ENCODE measurements around the gene TRAF4. TPM values are rescaled to one million over a fixed set of nuclear protein-coding genes. Genes with fewer than 3 reads are reported as not detected.

The TRAF4 gene
- polyA plus RNA-seq, 1 donor (not counting 4 experiments of a cell fraction or from before 2014, with no cell fraction given) = 57.3 TPM

DNA sequence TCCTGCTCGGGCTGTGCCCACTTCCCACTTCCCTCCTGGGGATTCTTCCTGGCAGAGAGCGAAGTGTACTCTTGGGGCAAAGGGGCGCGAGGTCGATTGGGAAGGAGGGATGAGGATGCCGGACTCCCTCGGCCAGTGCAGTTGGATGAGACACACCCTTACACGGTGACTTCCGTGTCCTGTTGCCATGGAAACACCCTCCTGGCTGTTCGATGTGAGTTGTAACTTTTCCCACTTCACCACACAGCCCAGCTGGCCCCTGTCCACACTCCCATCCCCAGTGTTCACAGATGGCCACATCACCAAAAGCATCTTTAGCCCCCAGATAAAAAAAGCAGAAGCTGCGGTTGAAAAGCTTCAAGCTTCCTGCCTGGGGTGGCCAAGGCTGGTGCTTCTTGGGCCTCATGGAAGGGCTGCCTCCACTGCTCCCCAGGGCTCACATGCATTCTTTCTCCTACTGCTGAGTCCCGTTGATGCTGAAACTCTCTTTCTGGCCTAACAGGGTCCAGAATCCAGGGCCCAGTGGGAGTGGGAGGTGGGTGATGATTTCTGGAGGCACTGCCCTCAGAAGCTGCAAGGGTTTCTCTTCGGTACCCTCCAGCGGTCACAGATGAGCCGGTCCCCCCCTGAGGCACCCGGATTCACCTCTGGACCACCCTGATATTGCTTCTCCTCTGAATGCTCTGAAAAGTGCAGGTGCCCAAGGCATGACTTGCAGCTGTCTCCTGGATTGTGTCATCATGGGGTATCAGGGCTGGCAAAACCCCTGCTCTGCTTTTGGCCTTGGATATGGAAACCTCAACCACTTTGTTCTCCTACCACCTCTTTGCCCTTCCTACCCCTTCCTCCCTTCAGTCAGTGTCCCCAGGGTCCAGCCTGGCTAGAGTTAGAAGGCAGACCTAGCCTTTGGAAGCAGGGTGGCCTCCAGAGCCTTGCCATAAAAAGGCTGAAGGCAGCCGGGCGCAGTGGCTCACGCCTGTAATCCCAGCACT is 2.2 kb upstream of the TRAF4 start:
- TF ChIP-seq, protein P1, sequence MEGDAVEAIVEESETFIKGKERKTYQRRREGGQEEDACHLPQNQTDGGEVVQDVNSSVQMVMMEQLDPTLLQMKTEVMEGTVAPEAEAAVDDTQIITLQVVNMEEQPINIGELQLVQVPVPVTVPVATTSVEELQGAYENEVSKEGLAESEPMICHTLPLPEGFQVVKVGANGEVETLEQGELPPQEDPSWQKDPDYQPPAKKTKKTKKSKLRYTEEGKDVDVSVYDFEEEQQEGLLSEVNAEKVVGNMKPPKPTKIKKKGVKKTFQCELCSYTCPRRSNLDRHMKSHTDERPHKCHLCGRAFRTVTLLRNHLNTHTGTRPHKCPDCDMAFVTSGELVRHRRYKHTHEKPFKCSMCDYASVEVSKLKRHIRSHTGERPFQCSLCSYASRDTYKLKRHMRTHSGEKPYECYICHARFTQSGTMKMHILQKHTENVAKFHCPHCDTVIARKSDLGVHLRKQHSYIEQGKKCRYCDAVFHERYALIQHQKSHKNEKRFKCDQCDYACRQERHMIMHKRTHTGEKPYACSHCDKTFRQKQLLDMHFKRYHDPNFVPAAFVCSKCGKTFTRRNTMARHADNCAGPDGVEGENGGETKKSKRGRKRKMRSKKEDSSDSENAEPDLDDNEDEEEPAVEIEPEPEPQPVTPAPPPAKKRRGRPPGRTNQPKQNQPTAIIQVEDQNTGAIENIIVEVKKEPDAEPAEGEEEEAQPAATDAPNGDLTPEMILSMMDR (optimal IDR thresholded peaks at IDR 0.05 in 1 of 3, IDR thresholded peaks at IDR 0.05 in 1 of 3, conservative IDR thresholded peaks at IDR 0.05 in 1 of 3; ENCODE audit: extremely low read depth in 1 of 3, insufficient read depth in 2 of 3, low read length in 3 of 3) = no peak
- TF ChIP-seq EZH2 (IDR thresholded peaks at IDR 0.05; ENCODE audit: low read length) = no peak
- Histone ChIP-seq H3K4me1 (ENCODE audit: control insufficient read depth, extremely low read depth, insufficient read depth, low read length) (peaks cover 15% of the 10 kb centered on the region), H3K79me2 (ENCODE audit: control insufficient read depth, insufficient read depth, low read length) (peaks cover 27% of the 10 kb centered on the region), H3K9ac (ENCODE audit: control insufficient read depth, extremely low read depth, insufficient read depth, low read length) (no peak overlapping the region), H3K27ac (ENCODE audit: control insufficient read depth, insufficient read depth, low read length) (no peak overlapping the region), H3K4me2 (ENCODE audit: control insufficient read depth, extremely low read depth, insufficient read depth, low read depth, low read length) (no peak overlapping the region), H4K20me1 (ENCODE audit: control insufficient read depth, extremely low read depth, insufficient read depth, low read length) (peaks cover 5% of the 10 kb centered on the region), H3K9me3 (ENCODE audit: control insufficient read depth, low read depth, low read length) (peaks cover 11% of the 10 kb centered on the region), H3K9me1 (ENCODE audit: control insufficient read depth, extremely low read depth, insufficient read depth, low read length) (peaks cover 2% of the 10 kb centered on the region), H3K4me3 (ENCODE audit: control insufficient read depth in 2 of 3, extremely low read depth in 1 of 3, insufficient read depth in 2 of 3, low read depth in 1 of 3, low read length in 3 of 3) (no peak overlapping the region), H2AFZ (ENCODE audit: control insufficient read depth, low read length) (no peak overlapping the region), H3K36me3 (ENCODE audit: control insufficient read depth in 2 of 2, extremely low read depth in 1 of 2, insufficient read depth in 2 of 2, low read length in 2 of 2) (peaks cover 5% of the 10 kb centered on the region in 2 experiments), H3K27me3 (ENCODE audit: control insufficient read depth, extremely low read depth, insufficient read depth, low read length) (no peaks in the 10 kb centered on the region)
- FAIRE-seq (no peak), DNase-seq (ENCODE audit: low read depth, low spot score) (no peak)
- dilution Hi-C loops (cut with MboI; ENCODE audit: extremely low pct_ligation_motif_present, low sequenced_read_pairs) = no loop called here

DNA sequence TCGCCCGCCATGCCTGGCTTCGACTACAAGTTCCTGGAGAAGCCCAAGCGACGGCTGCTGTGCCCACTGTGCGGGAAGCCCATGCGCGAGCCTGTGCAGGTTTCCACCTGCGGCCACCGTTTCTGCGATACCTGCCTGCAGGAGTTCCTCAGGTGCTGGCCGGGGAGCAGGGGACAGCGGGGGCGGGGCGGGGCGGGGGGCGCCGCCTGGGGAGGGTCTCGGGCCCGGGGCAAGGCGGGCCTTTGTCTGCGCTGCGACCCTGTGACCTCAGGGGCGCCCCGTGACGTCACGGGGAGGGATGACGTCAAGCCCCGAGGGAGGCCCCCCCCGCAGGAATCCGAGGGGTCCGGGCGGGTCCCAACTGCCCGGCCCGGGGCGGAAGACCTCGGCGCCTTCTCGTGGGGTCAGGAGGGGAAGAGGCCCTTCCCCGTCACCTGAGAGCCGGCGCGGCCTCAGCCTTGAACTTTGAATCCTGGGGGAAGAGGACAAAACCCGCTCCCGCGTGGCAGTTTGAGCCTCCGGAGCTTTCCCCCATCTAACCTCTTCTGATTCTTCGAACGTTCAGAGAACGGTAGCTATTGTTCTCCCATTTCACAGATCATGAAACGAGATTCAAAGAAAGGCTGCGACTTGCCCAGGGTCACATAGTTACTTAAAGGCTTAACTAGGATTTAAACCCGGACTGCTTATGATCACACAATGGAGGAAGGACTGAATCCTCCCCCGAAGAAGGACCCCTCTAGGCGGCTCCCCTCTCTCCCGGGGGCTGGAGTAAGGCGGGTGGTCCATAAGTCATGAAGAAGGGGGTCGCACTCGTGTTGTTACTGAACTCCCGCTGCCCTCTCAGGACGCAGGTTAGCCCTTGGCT is 527 bp downstream of the TRAF4 start:
- Histone ChIP-seq H3K9ac (ENCODE audit: control insufficient read depth, extremely low read depth, insufficient read depth, low read length) (peak overlapping the region; percentile 96), H3K79me2 (ENCODE audit: control insufficient read depth, insufficient read depth, low read length) (peaks cover 53% of the 10 kb centered on the region), H3K9me3 (ENCODE audit: control insufficient read depth, low read depth, low read length) (peaks cover 9% of the 10 kb centered on the region), H3K27me3 (ENCODE audit: control insufficient read depth, extremely low read depth, insufficient read depth, low read length) (no peaks in the 10 kb centered on the region), H3K4me1 (ENCODE audit: control insufficient read depth, extremely low read depth, insufficient read depth, low read length) (peaks cover 36% of the 10 kb centered on the region), H3K9me1 (ENCODE audit: control insufficient read depth, extremely low read depth, insufficient read depth, low read length) (peaks cover 7% of the 10 kb centered on the region), H3K27ac (ENCODE audit: control insufficient read depth, insufficient read depth, low read length) (peak overlapping the region; percentile 91), H3K4me2 (ENCODE audit: control insufficient read depth, extremely low read depth, insufficient read depth, low read depth, low read length) (peak overlapping the region; percentile 87), H2AFZ (ENCODE audit: control insufficient read depth, low read length) (no peak overlapping the region), H3K4me3 (ENCODE audit: control insufficient read depth in 2 of 3, extremely low read depth in 1 of 3, insufficient read depth in 2 of 3, low read depth in 1 of 3, low read length in 3 of 3) (peak overlapping the region; percentile 88 to 98 (median 89)), H3K36me3 (ENCODE audit: control insufficient read depth in 2 of 2, extremely low read depth in 1 of 2, insufficient read depth in 2 of 2, low read length in 2 of 2) (peaks cover 24 to 31% of the 10 kb centered on the region in 2 experiments), H4K20me1 (ENCODE audit: control insufficient read depth, extremely low read depth, insufficient read depth, low read length) (peaks cover 30% of the 10 kb centered on the region)
- DNase-seq (ENCODE audit: low read depth, low spot score) = no peak
- TF ChIP-seq EZH2 (IDR thresholded peaks at IDR 0.05; ENCODE audit: low read length) = no peak
- TF ChIP-seq, protein P1 (optimal IDR thresholded peaks at IDR 0.05 in 1 of 3, IDR thresholded peaks at IDR 0.05 in 1 of 3, conservative IDR thresholded peaks at IDR 0.05 in 1 of 3; ENCODE audit: extremely low read depth in 1 of 3, insufficient read depth in 2 of 3, low read length in 3 of 3) = no peak
- dilution Hi-C loops (cut with MboI; ENCODE audit: extremely low pct_ligation_motif_present, low sequenced_read_pairs) = no loop called here
- no peak for FAIRE-seq
